HG03460 (cell line): ENCODE measurements around the gene ITPRIP.

ENCODE experiments used
- ATAC-seq: cut with Tn5 transposase; IDR thresholded peaks from one replicate; pipeline ENCODE4 v1.9.1; 2021; ENCODE audit not compliant: unreplicated experiment

Gene ITPRIP

GRCh38 chr10:104337985-104338735 is at the start of gene ITPRIP:
ITPRIP (minus strand) TSS chr10:104338465; CDS start chr10:104316051, 22,414 bp downstream.
- ATAC-seq, result peak; percentile 66

DNA sequence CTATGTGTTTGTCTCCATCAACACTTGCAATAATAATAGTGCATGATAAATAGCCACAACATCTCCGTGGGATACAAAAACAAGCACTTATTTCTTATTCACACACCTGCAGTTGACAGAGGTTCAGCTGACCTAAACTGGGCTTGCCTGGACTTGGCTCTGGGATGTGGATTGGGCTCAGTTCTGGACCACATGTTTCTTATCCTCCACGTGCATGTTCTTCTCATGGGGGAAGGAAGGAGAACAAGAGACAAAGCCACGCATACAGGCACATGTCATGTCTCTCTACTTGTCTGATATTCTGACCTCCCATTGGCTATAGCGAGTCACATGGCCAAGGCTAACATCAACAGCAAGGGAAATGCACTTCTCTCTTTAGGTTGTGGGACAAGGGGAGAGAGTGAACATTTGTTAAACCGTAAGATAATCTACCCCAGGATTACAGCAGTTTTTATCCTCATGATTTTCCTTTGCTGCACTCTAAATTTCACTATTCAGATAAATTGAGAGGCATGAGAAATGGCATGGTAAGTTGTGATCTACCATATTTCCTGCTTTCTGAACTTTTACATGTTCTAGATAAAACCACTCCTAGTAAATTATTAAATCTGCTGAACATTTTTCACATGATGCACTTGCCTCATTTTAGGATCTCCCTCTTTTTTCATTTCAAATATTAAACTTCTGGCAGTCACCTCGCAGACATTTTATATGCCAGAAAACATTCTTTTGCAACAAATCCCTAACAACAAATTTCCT is 49.0 kb upstream of the ITPRIP start:
- no peak for ATAC-seq

- no peak for ATAC-seq
These were observed 42.1 kb upstream of the ITPRIP start for GRCh38 chr10:104380336-104380735.

- ATAC-seq, result no peak
These were observed 38.6 kb upstream of the ITPRIP start for GRCh38 chr10:104376784-104377300.

GRCh38 chr10:104374591-104374990 is 36.3 kb upstream of the ITPRIP start:
- no peak for ATAC-seq

DNA sequence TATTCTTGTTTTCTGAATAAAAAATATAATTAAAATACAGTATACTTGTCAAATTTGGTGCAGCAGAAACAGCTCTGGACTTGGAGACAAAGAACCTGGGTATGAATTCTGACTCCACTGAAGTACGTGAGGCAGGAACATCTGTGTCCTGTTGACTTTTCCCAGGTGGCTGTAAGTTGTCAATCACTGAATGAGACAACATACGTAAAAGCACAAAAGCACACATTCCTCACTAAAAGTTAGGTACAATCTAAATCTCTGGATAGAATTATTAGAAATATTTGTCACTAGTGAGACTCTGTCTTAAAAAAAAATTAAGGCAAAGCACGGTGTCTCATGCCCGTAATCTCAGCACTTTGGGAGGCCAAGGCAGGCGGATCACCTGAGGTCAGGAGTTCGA is 33.5 kb upstream of the ITPRIP start:
- no peak for ATAC-seq

GRCh38 chr10:104368381-104368780 is 30.1 kb upstream of the ITPRIP start:
- ATAC-seq, result no peak

GRCh38 chr10:104367904-104368303 is 29.6 kb upstream of the ITPRIP start:
- ATAC-seq, result no peak

GRCh38 chr10:104359811-104360210 is 21.5 kb upstream of the ITPRIP start:
- no peak for ATAC-seq

GRCh38 chr10:104353325-104354048 is 15.2 kb upstream of the ITPRIP start, which contains the start of gene CFAP58:
CFAP58 (plus strand) TSS chr10:104353833; CDS start chr10:104353898, 65 bp downstream.
- ATAC-seq, result peak; percentile 54

DNA sequence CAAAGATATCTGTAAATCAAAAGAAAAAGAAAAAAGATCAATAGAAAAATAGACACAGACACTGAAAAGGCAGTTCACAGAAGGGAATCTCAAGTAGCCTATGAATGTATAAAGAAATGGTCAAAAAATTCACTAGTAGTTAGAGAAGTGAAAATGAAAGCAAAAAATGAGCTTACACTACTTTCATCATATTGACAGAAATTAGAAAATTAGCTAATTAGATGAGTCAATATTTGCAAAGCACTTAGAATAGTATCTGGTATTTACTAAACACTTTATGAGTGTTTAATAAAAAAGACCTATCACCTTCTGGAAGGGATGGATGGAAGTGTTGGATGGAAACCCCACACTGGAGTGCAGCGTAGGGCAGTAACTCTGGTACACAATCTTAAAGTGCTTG is 13.7 kb upstream of the ITPRIP start:
- no peak for ATAC-seq

DNA sequence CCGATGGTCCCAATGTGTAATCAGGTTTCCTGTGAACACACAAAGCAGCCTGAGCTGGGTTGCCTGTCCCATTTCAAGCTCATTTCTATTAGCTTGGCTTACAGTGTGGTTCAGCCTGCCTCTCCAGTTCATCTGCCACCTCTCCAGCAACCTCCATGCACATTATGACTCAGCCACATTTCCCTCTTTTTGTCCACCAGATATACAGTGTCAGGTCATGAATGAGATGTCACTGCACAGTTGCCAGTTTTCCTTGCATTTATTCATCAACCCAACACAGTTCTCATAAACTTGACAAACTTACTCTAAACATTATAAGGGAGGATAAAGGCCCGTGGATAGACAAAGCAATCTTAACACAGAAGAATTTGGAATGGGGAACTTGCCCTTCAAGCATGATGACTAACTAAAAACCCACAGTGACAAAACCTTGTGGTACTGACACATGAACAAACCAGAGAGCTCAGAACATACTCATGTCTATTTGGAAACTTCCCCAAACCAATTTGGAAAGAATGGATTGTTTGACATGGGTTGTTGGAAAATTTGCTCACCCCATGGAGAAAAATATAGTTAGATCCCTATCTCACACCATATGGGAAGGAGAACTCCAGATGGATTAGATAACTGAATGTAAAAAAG is 12.9 kb upstream of the ITPRIP start:
- ATAC-seq, result no peak

- ATAC-seq, result peak; percentile 40
These were observed 11.9 kb upstream of the ITPRIP start for GRCh38 chr10:104350127-104350635.

GRCh38 chr10:104349623-104350126 is 11.4 kb upstream of the ITPRIP start:
- ATAC-seq, result peak; percentile 55

DNA sequence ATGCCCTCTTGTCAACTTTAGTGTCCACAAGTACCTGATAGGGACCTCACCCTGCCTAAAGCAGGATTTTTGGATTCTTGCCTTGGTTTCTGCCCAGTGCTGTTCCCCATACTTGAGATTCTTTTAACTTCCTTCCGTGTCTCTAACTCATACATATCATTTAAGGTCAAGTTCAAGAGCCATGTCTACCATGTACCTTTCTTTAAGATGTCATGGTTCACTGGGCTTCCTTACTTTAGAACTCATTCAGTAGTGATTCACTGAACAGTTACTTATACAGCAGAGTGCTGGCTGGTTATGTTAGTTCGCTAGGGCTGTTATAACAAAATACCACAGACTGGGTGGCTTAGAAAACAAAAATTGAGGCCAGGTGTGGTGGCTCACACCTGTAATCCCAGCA is 10.3 kb upstream of the ITPRIP start:
- ATAC-seq, result no peak

DNA sequence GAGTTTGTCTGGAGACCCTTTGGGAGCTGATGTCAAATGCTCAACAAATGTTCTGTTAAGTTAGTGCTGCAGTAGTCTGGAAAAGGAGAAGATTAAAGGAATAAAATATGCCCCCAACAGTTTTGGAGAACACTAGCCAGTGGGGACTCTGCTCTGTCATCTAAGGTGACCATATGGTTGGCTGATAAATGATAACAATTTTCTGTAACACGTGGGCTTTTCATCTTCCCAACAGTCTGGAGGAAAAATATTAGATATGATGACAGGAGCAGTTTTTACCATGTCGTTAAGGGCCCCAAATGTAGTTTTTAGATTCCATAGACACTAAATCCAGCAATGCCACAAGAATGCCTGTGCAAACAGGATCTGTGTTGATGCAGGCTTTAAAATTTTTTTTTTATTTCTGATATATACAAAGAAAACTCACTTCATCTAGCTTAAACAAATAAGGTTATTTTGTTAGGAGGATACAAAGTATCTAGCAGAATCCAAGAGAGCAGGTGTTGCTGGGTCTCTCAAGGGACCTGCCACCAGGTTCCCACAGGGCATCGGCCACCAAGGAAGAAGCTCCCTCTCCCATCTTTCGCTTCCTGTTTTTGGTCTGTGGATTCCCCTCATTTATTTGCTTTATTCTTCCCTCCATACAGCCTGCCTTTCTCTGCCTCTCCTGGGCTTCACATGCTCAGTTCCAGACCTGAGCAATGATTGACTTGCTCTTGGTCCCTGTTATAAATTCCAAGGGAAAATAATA is 9.2 kb upstream of the ITPRIP start:
- no peak for ATAC-seq

DNA sequence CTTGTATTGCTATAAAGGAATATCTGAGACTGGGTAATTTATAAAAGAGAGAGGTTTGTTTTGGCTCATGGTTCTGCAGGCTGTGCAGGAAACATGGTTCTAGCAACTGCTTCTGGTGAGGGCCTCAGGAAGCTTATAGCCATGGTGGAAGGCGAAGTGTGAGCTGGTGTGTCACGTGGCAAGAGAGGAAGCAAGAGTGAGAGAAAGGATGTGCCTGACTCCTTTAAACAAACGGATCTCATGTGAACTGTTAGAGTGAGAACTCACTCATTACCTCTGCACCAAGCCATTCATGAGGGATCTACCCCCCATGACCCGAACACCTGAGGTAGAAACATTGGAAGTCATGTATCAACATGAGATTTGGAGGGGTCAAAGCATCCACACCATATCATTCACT is 7.7 kb upstream of the ITPRIP start:
- ATAC-seq, result no peak

DNA sequence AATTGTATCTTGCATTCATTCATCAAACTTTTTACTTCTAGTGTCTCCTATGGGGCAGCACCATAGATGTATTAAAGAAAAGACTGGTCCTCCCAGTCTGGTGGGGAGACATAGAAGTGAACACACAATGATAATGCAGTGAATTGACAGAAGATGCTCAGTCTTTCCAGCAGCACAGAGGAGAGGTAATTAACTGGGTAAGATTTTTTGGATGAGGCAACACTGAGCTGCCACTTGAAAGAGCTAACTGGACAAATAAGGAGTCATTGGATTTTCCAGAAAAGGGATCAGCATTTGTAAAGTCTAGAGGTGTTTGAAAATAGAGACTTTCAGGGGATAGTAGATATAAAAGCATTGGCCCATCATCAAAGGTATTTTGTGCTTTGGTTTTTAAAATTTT is 7.2 kb upstream of the ITPRIP start:
- no peak for ATAC-seq

DNA sequence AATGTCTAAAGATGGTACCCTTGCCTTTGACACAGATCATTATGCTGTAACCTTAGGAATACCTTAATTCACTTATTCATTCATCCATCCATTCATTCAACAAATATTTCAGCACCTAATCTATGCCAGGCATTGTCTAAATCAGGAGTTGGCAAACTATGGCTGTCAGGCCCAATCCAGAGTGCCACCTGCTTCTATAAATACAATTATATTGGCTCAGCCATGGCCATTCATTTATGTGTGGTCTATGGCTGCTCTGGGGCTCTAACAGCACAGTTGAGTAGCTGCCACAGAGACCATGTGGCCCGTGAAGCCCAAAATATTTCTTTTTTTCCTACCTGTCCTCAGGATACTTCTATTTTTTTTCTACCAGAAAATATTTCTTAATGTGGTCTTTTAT is 6.0 kb upstream of the ITPRIP start:
- ATAC-seq, result no peak

GRCh38 chr10:104342941-104343411 is 4.7 kb upstream of the ITPRIP start:
- no peak for ATAC-seq
